IMR-90 (cell line): ENCODE results near the gene CRBN. TPM values are rescaled to one million over a fixed set of nuclear protein-coding genes. Genes with fewer than 3 reads are reported as not detected.

ENCODE experiments used
- ATAC-seq: fragments of 200-7000 bp; cut with Tn5 transposase; 2 replicates; pipeline ENCODE4 v1.9.1; 2020; ENCODE audit warnings: low read depth, mild to moderate bottlenecking, moderate library complexity
- BruUV-seq: library from RNA; stranded (reverse); fragments of 400-500 nt; replicated peaks from 2 replicates; lab custom pipeline; 2021; lab: Mats Ljungman, UMichigan
- CTCF ChIA-PET: fragments of 300-600 bp; formaldehyde crosslinking; extraction: SDS; loops from one replicate; lab custom pipeline; 2021; ENCODE audit warnings: antibody characterized with exemption; lab: Yijun Ruan, JAX
- POLR2A ChIA-PET: fragments of 300-600 bp; sonication (Branson Sonifier 250); formaldehyde crosslinking; loops from one replicate; lab custom pipeline; 2022; ENCODE audit warnings: antibody characterized with exemption; ENCODE audit not compliant: unreplicated experiment; lab: Charles Lee
- DNase-seq: peaks from one replicate; pipeline ENCODE4 v3.0.0; 2013
- H2AFZ ChIP-seq: replicated peaks from 2 replicates; pipeline ENCODE3; 2013; ENCODE audit warnings: low read length, mild to moderate bottlenecking; ENCODE audit not compliant: poor library complexity
- H2AK5ac ChIP-seq: 2 replicates; pipeline ENCODE4 v1.6.1; 2013; ENCODE audit warnings: low read depth, low read length, inconsistent platforms
- H2AK9ac ChIP-seq: replicated peaks from 2 replicates; pipeline ENCODE3; 2013; ENCODE audit warnings: mild to moderate bottlenecking, low read depth, low read length, moderate library complexity; ENCODE audit not compliant: poor library complexity
- H2BK120ac ChIP-seq: 2 replicates; pipeline ENCODE4 v1.6.1; 2013; ENCODE audit warnings: low read depth, low read length, inconsistent platforms
- H2BK15ac ChIP-seq: 3 replicates; pipeline ENCODE4 v1.6.1; 2013; ENCODE audit warnings: low read depth, low read length, inconsistent platforms
- H2BK20ac ChIP-seq: 2 replicates; pipeline ENCODE4 v1.6.1; 2013; ENCODE audit warnings: low read depth, mild to moderate bottlenecking, inconsistent platforms, low read length, moderate library complexity
- H2BK5ac ChIP-seq: 2 replicates; pipeline ENCODE4 v1.6.1; 2013; ENCODE audit warnings: mild to moderate bottlenecking, low read depth, low read length, inconsistent platforms; ENCODE audit not compliant: poor library complexity, severe bottlenecking
- H3K14ac ChIP-seq: replicated peaks from 2 replicates; pipeline ENCODE4 v1.6.1; 2013; ENCODE audit warnings: low read depth, low read length, inconsistent platforms
- H3K18ac ChIP-seq: 2 replicates; pipeline ENCODE4 v1.6.1; 2013; ENCODE audit warnings: low read depth, low read length, control low read depth
- H3K23ac ChIP-seq: 2 replicates; pipeline ENCODE4 v1.6.1; 2013; ENCODE audit warnings: low read depth, low read length, inconsistent platforms
- H3K27ac ChIP-seq: 2 replicates; pipeline ENCODE4 v1.5.1; 2013; ENCODE audit warnings: mild to moderate bottlenecking, control low read depth, low read length; ENCODE audit not compliant: insufficient read depth
- H3K27me3 ChIP-seq: 2 replicates; pipeline ENCODE4 v1.6.1; 2013; ENCODE audit warnings: low read length; ENCODE audit not compliant: control insufficient read depth, insufficient read depth
- H3K36me3 ChIP-seq: 2 replicates; pipeline ENCODE4 v1.6.1; 2013; ENCODE audit warnings: low read length, mixed read lengths; ENCODE audit not compliant: control insufficient read depth, insufficient read depth
- H3K4ac ChIP-seq: 2 replicates; pipeline ENCODE4 v1.6.1; 2013; ENCODE audit warnings: low read depth, low read length, inconsistent platforms
- H3K4me1 ChIP-seq: 2 replicates; pipeline ENCODE4 v1.6.1; 2013; ENCODE audit warnings: low read length, mixed read lengths; ENCODE audit not compliant: control insufficient read depth, insufficient read depth
- H3K4me2 ChIP-seq: 2 replicates; pipeline ENCODE4 v1.6.1; 2013; ENCODE audit warnings: low read depth, mild to moderate bottlenecking, control low read depth, low read length, moderate library complexity
- H3K4me3 ChIP-seq: 2 replicates; pipeline ENCODE4 v1.5.1; 2013; ENCODE audit warnings: low read depth, mild to moderate bottlenecking, control low read depth, low read length, moderate library complexity; ENCODE audit not compliant: insufficient read depth
- H3K56ac ChIP-seq: 2 replicates; pipeline ENCODE4 v1.6.1; 2013; ENCODE audit warnings: low read length, inconsistent platforms; ENCODE audit not compliant: insufficient read depth; ENCODE audit errors: extremely low read depth
- H3K79me1 ChIP-seq, 2 experiments: 2 replicates each; pipeline ENCODE4 v1.6.1; 2013; ENCODE audit warnings: low read length in 2 of 2, inconsistent platforms in 1 of 2, low read depth in 1 of 2
- H3K9ac ChIP-seq: 2 replicates; pipeline ENCODE4 v1.6.1; 2013; ENCODE audit warnings: low read depth, low read length, control low read depth
- H3K9me1 ChIP-seq: 2 replicates; pipeline ENCODE4 v1.6.1; 2013; ENCODE audit warnings: low read length, inconsistent platforms; ENCODE audit not compliant: insufficient read depth
- H3K9me3 ChIP-seq: 2 replicates; pipeline ENCODE4 v1.6.1; 2013; ENCODE audit warnings: low read length; ENCODE audit not compliant: control insufficient read depth, insufficient read depth
- H4K20me1 ChIP-seq: 2 replicates; pipeline ENCODE4 v1.6.1; 2013; ENCODE audit warnings: low read length, inconsistent platforms; ENCODE audit not compliant: insufficient read depth
- H4K5ac ChIP-seq: 2 replicates; pipeline ENCODE4 v1.6.1; 2013; ENCODE audit warnings: mild to moderate bottlenecking, low read depth, low read length, control low read depth
- H4K8ac ChIP-seq, 2 experiments: 2 replicates each; pipeline ENCODE4 v1.6.1; 2013; ENCODE audit warnings: low read depth in 2 of 2, low read length in 2 of 2, control low read depth in 1 of 2, inconsistent platforms in 1 of 2
- H4K91ac ChIP-seq: 2 replicates; pipeline ENCODE4 v1.6.1; 2013; ENCODE audit warnings: low read depth, low read length, inconsistent platforms; ENCODE audit not compliant: insufficient read depth
- BHLHE40 ChIP-seq: fragments of 150-350 bp; IDR thresholded peaks from 2 replicates; pipeline ENCODE4 v1.6.1; 2016; ENCODE audit warnings: mild to moderate bottlenecking, low read depth, low read length
- CEBPB ChIP-seq: IDR thresholded peaks from 2 replicates; pipeline ENCODE4 v1.6.1; 2012; ENCODE audit warnings: low read depth, low read length, improper control_type of control experiment
- CHD1 ChIP-seq: IDR thresholded peaks from 2 replicates; pipeline ENCODE4 v1.6.1; 2012; ENCODE audit warnings: low read depth, low read length, improper control_type of control experiment
- ELK1 ChIP-seq: fragments of 150-350 bp; IDR thresholded peaks from 2 replicates; pipeline ENCODE4 v1.6.1; 2016; ENCODE audit warnings: low read depth, mild to moderate bottlenecking, low read length, moderate library complexity, borderline replicate concordance
- FOS ChIP-seq: fragments of 150-350 bp; IDR thresholded peaks from 2 replicates; pipeline ENCODE4 v1.6.1; 2016; ENCODE audit warnings: low read depth, low read length
- MAFK ChIP-seq: IDR thresholded peaks from 2 replicates; pipeline ENCODE4 v1.6.1; 2012; ENCODE audit warnings: low read depth, low read length, improper control_type of control experiment
- MAZ ChIP-seq: IDR thresholded peaks from 2 replicates; pipeline ENCODE4 v1.6.1; 2012; ENCODE audit warnings: low read depth, mild to moderate bottlenecking, low read length, improper control_type of control experiment, moderate library complexity, borderline replicate concordance
- MXI1 ChIP-seq: IDR thresholded peaks from 2 replicates; pipeline ENCODE4 v1.6.1; 2012; ENCODE audit warnings: low read depth, mild to moderate bottlenecking, low read length, moderate library complexity, borderline replicate concordance
- NFE2L2 ChIP-seq: fragments of 150-350 bp; IDR thresholded peaks from 2 replicates; pipeline ENCODE4 v1.6.1; 2016; ENCODE audit warnings: low read depth, mild to moderate bottlenecking, low read length
- POLR2A ChIP-seq: IDR thresholded peaks from 2 replicates; pipeline ENCODE4 v1.6.1; 2012; ENCODE audit warnings: mild to moderate bottlenecking, low read depth, low read length
- RAD21 ChIP-seq: IDR thresholded peaks from 2 replicates; pipeline ENCODE4 v1.6.1; 2012; ENCODE audit warnings: low read length, improper control_type of control experiment
- RCOR1 ChIP-seq: IDR thresholded peaks from 2 replicates; pipeline ENCODE4 v1.6.1; 2012; ENCODE audit warnings: mild to moderate bottlenecking, low read length, improper control_type of control experiment; ENCODE audit not compliant: insufficient replicate concordance
- RFX5 ChIP-seq: IDR thresholded peaks from 2 replicates; pipeline ENCODE4 v1.8.0; 2012; ENCODE audit warnings: low read depth, mild to moderate bottlenecking, low read length, moderate library complexity
- SMC3 ChIP-seq: fragments of 150-350 bp; IDR thresholded peaks from 2 replicates; pipeline ENCODE4 v1.6.1; 2016; ENCODE audit warnings: low read depth, mild to moderate bottlenecking, antibody characterized with exemption, low read length, moderate library complexity
- USF2 ChIP-seq: fragments of 150-350 bp; IDR thresholded peaks from 2 replicates; pipeline ENCODE4 v1.6.1; 2017; ENCODE audit warnings: mild to moderate bottlenecking, antibody characterized with exemption, low read length, low read depth
- WGBS, 2 experiments: methylation state at CpG; one replicate each; pipeline versions ENCODE4 v1.1.5 to v1.1.7; 2013; ENCODE audit warnings: missing lambda C conversion rate in 2 of 2; ENCODE audit not compliant: insufficient read length in 1 of 2; ENCODE audit errors: extremely low coverage in 2 of 2; 5-methylcytosine and 5-hydroxymethylcytosine counted together
- dilution Hi-C: fragments of 300-500 bp; cut with HindIII; formaldehyde crosslinking; loops from one replicate; pipeline ENCODE4 v1.14.3; 2018; ENCODE audit warnings: low sequenced_read_pairs; ENCODE audit not compliant: unreplicated experiment
- in situ Hi-C: fragments of 300-500 bp; cut with MboI; formaldehyde crosslinking; loops from 3 replicates; pipeline ENCODE4 v1.14.3; 2019; ENCODE audit warnings: low sequenced_read_pairs, inconsistent platforms, mixed read lengths
- intact Hi-C: fragments of 100-400 bp; cut with micrococcal nuclease; formaldehyde crosslinking; loops from 2 replicates; pipeline ENCODE4 v1.10.0; 2022
- polyA plus RNA-seq, 3 experiments: library from polyadenylated mRNA; depleted of rRNA; stranded (reverse); fragments of >200 nt; gene quantifications; 2 replicates each; pipeline ENCODE4 v1.2.3, GENCODE V29; 2012; ENCODE audit warnings: low replicate concordance in 1 of 3
- total RNA-seq: library from RNA; depleted of rRNA; stranded (reverse); fragments of >200 nt; gene quantifications from 2 replicates; pipeline ENCODE4 v1.2.3, GENCODE V29; 2012
- TF ChIP-seq, protein P1 (sequence below): conservative IDR thresholded peaks from 2 replicates; pipeline ENCODE4 v1.5.1; 2012; ENCODE audit warnings: mild to moderate bottlenecking, low read depth, low read length, improper control_type of control experiment

CRBN gene
- total and polyA plus RNA-seq, 2 of the 4 experiments (the other 2 are of a cell fraction) = 21.8 to 33.9 TPM

DNA sequence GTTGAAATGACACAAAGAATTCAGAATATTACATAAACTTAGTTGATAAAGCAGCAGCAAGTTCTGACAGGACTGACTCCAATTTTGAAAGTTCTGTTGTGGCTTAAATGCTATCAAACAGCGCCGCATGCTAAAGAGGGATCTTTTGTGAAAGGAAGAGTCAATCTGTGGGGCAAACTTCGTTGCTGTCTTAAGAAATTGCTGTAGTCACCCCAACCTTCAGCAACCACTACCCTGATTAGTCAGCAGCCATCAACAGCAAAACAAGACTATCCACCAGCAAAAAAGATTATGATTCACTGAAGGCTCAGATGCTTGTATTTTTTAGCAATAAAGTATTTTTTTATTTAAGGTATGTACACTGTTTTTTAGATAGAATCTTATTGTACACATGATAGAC, 14.2 kb downstream of the CRBN start:
- no CpG with 5 or more reads among the region's 3 CpGs for WGBS, 2 experiments
- no peak overlapping the region for H2BK5ac ChIP-seq
- H3K18ac ChIP-seq = no peak overlapping the region
- H3K4me2 ChIP-seq = no peak overlapping the region
- DNase-seq (no peak), ATAC-seq (no peak)
- no peak overlapping the region for H2BK15ac ChIP-seq
- H2AK9ac ChIP-seq = no peak overlapping the region
- no peaks in the 10 kb centered on the region for H3K9me1 ChIP-seq
- in situ Hi-C loops (no loop called here), dilution Hi-C loops (no loop called here), intact Hi-C loops (no loop called here)
- H3K27ac ChIP-seq = no peak overlapping the region
- no peak overlapping the region for H3K14ac ChIP-seq
- H3K23ac ChIP-seq = no peak overlapping the region
- no peaks in the 10 kb centered on the region for H4K20me1 ChIP-seq
- TF ChIP-seq MXI1 = no peak
- no peak for TF ChIP-seq FOS
- TF ChIP-seq NFE2L2 = no peak
- TF ChIP-seq SMC3 = no peak
- TF ChIP-seq POLR2A = no peak
- TF ChIP-seq ELK1 = no peak
- TF ChIP-seq BHLHE40 = no peak
- no peak for TF ChIP-seq CHD1
- no peak for TF ChIP-seq CEBPB
- no peak for TF ChIP-seq MAZ
- no peak for TF ChIP-seq RAD21
- TF ChIP-seq RCOR1 = no peak
- no peak for TF ChIP-seq USF2
- no peak for TF ChIP-seq RFX5
- TF ChIP-seq MAFK = no peak
- TF ChIP-seq, protein P1, sequence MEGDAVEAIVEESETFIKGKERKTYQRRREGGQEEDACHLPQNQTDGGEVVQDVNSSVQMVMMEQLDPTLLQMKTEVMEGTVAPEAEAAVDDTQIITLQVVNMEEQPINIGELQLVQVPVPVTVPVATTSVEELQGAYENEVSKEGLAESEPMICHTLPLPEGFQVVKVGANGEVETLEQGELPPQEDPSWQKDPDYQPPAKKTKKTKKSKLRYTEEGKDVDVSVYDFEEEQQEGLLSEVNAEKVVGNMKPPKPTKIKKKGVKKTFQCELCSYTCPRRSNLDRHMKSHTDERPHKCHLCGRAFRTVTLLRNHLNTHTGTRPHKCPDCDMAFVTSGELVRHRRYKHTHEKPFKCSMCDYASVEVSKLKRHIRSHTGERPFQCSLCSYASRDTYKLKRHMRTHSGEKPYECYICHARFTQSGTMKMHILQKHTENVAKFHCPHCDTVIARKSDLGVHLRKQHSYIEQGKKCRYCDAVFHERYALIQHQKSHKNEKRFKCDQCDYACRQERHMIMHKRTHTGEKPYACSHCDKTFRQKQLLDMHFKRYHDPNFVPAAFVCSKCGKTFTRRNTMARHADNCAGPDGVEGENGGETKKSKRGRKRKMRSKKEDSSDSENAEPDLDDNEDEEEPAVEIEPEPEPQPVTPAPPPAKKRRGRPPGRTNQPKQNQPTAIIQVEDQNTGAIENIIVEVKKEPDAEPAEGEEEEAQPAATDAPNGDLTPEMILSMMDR = no peak
- H3K27me3 ChIP-seq = no peaks in the 10 kb centered on the region
- no peak overlapping the region for H2AFZ ChIP-seq
- POLR2A ChIA-PET = no interaction called here
- H3K4me1 ChIP-seq = no peaks in the 10 kb centered on the region
- CTCF ChIA-PET = no interaction called here
- no peaks in the 10 kb centered on the region for H3K9me3 ChIP-seq
- H2AK5ac ChIP-seq = no peak overlapping the region
- no peak overlapping the region for H3K4ac ChIP-seq
- H3K79me1 ChIP-seq = peaks cover 0 to 2% of the 10 kb centered on the region in 2 experiments; a peak in 1 of 4 replicates
- H4K5ac ChIP-seq = no peak overlapping the region
- H3K4me3 ChIP-seq = no peak overlapping the region
- H3K36me3 ChIP-seq = peaks cover 15% of the 10 kb centered on the region
- no peak overlapping the region for H4K8ac ChIP-seq
- no peak overlapping the region for H2BK20ac ChIP-seq
- no TSS peak for BruUV-seq
- no peak overlapping the region for H3K56ac ChIP-seq
- no peak overlapping the region for H2BK120ac ChIP-seq
- H4K91ac ChIP-seq = no peak overlapping the region
- H3K9ac ChIP-seq = no peak overlapping the region
